ENCODE measurements around the gene SSX2. TPM values are rescaled to one million over a fixed set of nuclear protein-coding genes. Genes with fewer than 3 reads are reported as not detected.
"Not testable (repeated sequence)": the region's sequence is repeated elsewhere in the genome, so short reads cannot be mapped to it uniquely, and the experiment has no call there.

The SSX2 gene, protein sequence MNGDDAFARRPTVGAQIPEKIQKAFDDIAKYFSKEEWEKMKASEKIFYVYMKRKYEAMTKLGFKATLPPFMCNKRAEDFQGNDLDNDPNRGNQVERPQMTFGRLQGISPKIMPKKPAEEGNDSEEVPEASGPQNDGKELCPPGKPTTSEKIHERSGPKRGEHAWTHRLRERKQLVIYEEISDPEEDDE
- not detected in 2 replicates for total RNA-seq (2014; rRNA removed; shearing (Covaris generic))

GRCh38 chrX:52707078-52707477, at the start of gene SSX2:
Gene SSX2, minus strand, starts transcription at chrX:52707178. Its CDS starts 1,429 bp downstream, at chrX:52705749.
- DNase-seq (ENCODE audit: low read depth) = not testable (repeated sequence)

DNA sequence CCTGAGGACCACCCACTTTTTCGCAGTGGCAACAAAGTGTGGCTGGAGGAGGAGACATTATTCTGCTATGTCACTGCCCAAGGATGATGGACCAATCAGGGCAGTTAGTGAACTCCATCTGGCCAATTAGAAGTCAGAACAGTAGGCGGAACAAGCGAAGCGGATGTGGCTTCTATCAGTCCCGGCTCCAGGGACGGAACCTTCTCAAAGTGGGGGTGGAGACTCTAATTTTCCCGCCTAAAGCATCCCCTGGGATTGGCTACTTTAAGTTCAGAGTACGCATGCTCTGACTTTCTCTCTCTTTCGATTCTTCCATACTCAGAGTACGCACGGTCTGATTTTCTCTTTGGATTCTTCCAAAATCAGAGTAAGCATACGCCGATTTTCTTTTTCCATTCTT, 44.0 kb upstream of the SSX2 start, which contains the start of gene SSX2B:
Gene SSX2B (plus strand): TSS at position 301 of the 400 bp plus-strand sequence. CDS start 1,429 bp downstream, outside the sequence.
- DNase-seq (ENCODE audit: low read depth) = not testable (repeated sequence)

- DNase-seq (ENCODE audit: low read depth) = not testable (repeated sequence)
These were observed 14.9 kb downstream of the SSX2 start for GRCh38 chrX:52692034-52692433.

- DNase-seq (ENCODE audit: low read depth) = not testable (repeated sequence)
These were observed 44.8 kb downstream of the SSX2 start for GRCh38 chrX:52662218-52662617.

- not testable (repeated sequence) for DNase-seq (ENCODE audit: low read depth)
These were observed 51.5 kb downstream of the SSX2 start for GRCh38 chrX:52655475-52655874.

DNA sequence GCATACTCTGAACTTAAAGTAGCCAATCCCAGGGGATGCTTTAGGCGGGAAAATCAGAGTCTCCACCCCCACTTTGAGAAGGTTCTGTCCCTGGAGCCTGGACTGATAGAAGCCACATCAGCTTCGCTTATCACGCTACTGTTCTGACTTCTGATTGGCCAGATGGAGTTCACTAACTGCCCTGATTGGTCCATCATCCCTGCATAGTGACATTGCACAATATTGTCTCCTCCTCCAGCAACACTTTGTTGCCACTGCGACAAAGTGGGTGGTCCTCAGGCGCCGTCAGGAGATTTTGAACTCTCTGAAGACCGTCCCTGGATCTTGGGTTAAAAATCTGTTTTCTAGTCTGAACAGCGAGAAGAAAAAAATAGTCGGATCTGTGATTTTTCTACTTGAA, 52.2 kb downstream of the SSX2 start, which contains the start of gene SSX7:
Gene SSX7 (minus strand): TSS at position 101 of the 400 bp plus-strand sequence. CDS start 1,428 bp downstream, outside the sequence.
- DNase-seq (ENCODE audit: low read depth) = not testable (repeated sequence)

- DNase-seq (ENCODE audit: low read depth) = not testable (repeated sequence)
These were observed 56.3 kb downstream of the SSX2 start for GRCh38 chrX:52650676-52651075.

GRCh38 chrX:52648956-52649355, 58.0 kb downstream of the SSX2 start:
- DNase-seq (ENCODE audit: low read depth) = not testable (repeated sequence)

Other genes starting within 250 kb of the SSX2 start
- gene XAGE1A, start 211.4 kb downstream of the SSX2 start, total RNA-seq (2014; rRNA removed; shearing (Covaris generic)) = 1.9 TPM in 1 of 2 replicates, not detected in the other
- 1.9 and 5.5 TPM in 2 replicates for gene XAGE1B, start 190.1 kb downstream of the SSX2 start, total RNA-seq (2014; rRNA removed; shearing (Covaris generic))
- gene SSX7, start 52.3 kb downstream of the SSX2 start, total RNA-seq (2014; rRNA removed; shearing (Covaris generic)) = not detected in 2 replicates
- 2.5 and 3.7 TPM in 2 replicates for gene SSX2B, start 44.1 kb upstream of the SSX2 start, total RNA-seq (2014; rRNA removed; shearing (Covaris generic))
- not detected in 2 replicates for gene SPANXN5, start 90.2 kb upstream of the SSX2 start, total RNA-seq (2014; rRNA removed; shearing (Covaris generic))
- gene XAGE5, start 104.1 kb upstream of the SSX2 start, total RNA-seq (2014; rRNA removed; shearing (Covaris generic)) = not detected in 2 replicates
- gene XAGE3, start 160.9 kb upstream of the SSX2 start, total RNA-seq (2014; rRNA removed; shearing (Covaris generic)) = not detected in 2 replicates
- 26.6 and 28.0 TPM in 2 replicates for gene FAM156B, start 190.2 kb upstream of the SSX2 start, total RNA-seq (2014; rRNA removed; shearing (Covaris generic))